ENCODE results near the gene MKKS. TPM values are rescaled to one million over a fixed set of nuclear protein-coding genes. Genes with fewer than 3 reads are reported as not detected.

MKKS gene
- total RNA-seq, 1 donor, result 1.3 TPM

- Histone ChIP-seq H3K4me1 (ENCODE audit: insufficient read depth, low read length) (no peaks in the 10 kb centered on the region), H3K9me3 (ENCODE audit: low read depth, low read length) (no peaks in the 10 kb centered on the region), H3K4me3 (ENCODE audit: low read length) (no peak overlapping the region), H3K27me3 (ENCODE audit: insufficient read depth, low read length) (no peaks in the 10 kb centered on the region)
Measured at GRCh38 chr20:10375191-10375590, 58.8 kb downstream of the MKKS start.

- Histone ChIP-seq H3K27me3 (ENCODE audit: insufficient read depth, low read length) (no peaks in the 10 kb centered on the region), H3K4me1 (ENCODE audit: insufficient read depth, low read length) (no peaks in the 10 kb centered on the region), H3K9me3 (ENCODE audit: low read depth, low read length) (no peaks in the 10 kb centered on the region), H3K4me3 (ENCODE audit: low read length) (no peak overlapping the region)
Measured at GRCh38 chr20:10374036-10374435, 60.0 kb downstream of the MKKS start.

- no peaks in the 10 kb centered on the region for H3K27me3 ChIP-seq (ENCODE audit: insufficient read depth, low read length)
- H3K4me3 ChIP-seq (ENCODE audit: low read length), result no peak overlapping the region
- no peaks in the 10 kb centered on the region for H3K4me1 ChIP-seq (ENCODE audit: insufficient read depth, low read length)
- no peaks in the 10 kb centered on the region for H3K9me3 ChIP-seq (ENCODE audit: low read depth, low read length)
Measured at GRCh38 chr20:10371467-10371866, 62.6 kb downstream of the MKKS start.

DNA sequence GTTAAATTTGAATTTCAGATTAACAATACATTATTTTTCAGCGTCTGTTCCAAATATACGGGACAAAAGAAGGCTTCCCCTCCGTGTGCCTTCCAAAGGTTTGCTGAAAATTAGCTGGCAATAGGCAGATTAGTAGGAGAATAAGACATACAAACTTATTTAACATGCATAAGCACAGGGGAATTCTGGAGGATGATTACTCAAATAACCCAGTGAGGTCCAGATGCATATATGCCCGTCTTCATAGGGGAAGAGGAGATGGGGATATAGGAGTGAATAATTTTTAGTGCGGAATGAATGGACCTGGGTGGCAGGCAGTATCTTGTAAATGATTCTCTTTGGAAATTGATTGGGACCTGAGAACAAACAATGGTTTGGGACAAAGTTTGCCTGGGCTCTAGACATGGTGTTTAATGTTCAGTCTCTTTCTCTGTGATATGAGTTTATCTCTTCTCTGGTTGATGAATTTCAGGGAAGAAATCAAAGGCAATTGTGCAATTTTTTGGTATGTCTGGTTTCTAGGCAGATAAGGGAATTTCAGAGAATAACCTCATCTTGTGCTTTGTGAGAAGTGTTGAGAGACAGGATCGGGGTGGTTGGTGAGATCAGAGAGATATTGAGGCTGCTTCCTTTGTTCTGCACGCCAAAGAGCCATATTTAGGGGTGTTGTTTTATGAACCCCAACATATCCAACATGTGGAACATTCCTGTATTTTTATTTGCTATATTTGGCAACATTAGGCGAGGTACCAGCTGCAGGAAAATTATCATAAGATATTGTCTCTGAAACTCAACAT is 63.7 kb downstream of the MKKS start:
- H3K4me1 ChIP-seq (ENCODE audit: insufficient read depth, low read length), result no peaks in the 10 kb centered on the region
- H3K27me3 ChIP-seq (ENCODE audit: insufficient read depth, low read length), result no peaks in the 10 kb centered on the region
- no peaks in the 10 kb centered on the region for H3K9me3 ChIP-seq (ENCODE audit: low read depth, low read length)
- no peak overlapping the region for H3K4me3 ChIP-seq (ENCODE audit: low read length)

- no peaks in the 10 kb centered on the region for H3K27me3 ChIP-seq (ENCODE audit: insufficient read depth, low read length)
- H3K9me3 ChIP-seq (ENCODE audit: low read depth, low read length), result no peaks in the 10 kb centered on the region
- H3K4me1 ChIP-seq (ENCODE audit: insufficient read depth, low read length), result no peaks in the 10 kb centered on the region
- no peak overlapping the region for H3K4me3 ChIP-seq (ENCODE audit: low read length)
Measured at GRCh38 chr20:10369723-10370090, 64.3 kb downstream of the MKKS start.

DNA sequence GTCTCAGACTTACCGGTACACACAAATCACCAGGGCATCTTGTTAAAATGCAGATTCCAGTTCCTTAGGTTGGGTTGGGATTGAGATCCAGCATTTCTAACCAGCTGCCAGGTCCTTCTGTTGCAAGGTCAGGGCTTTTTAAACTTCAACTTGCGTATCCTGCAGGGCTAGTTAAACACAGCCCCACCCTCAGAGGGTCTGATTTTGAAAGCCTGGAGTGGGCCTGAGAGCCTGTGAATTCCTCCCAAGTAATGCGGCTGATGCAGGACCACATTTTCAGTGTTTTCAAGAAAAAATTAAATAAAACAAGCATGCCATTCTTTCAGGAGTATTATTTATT is 65.3 kb downstream of the MKKS start:
- Histone ChIP-seq H3K9me3 (ENCODE audit: low read depth, low read length) (no peaks in the 10 kb centered on the region), H3K27me3 (ENCODE audit: insufficient read depth, low read length) (no peaks in the 10 kb centered on the region)

GRCh38 chr20:10367943-10368701 is 65.9 kb downstream of the MKKS start:
- Histone ChIP-seq H3K4me3 (ENCODE audit: low read length) (no peak overlapping the region), H3K4me1 (ENCODE audit: insufficient read depth, low read length) (no peaks in the 10 kb centered on the region), H3K9me3 (ENCODE audit: low read depth, low read length) (no peaks in the 10 kb centered on the region), H3K27me3 (ENCODE audit: insufficient read depth, low read length) (no peaks in the 10 kb centered on the region)

More for the DNA sequence above, 65.3 kb downstream of the MKKS start:
- Histone ChIP-seq H3K4me1 (ENCODE audit: insufficient read depth, low read length) (no peaks in the 10 kb centered on the region), H3K4me3 (ENCODE audit: low read length) (no peak overlapping the region)

DNA sequence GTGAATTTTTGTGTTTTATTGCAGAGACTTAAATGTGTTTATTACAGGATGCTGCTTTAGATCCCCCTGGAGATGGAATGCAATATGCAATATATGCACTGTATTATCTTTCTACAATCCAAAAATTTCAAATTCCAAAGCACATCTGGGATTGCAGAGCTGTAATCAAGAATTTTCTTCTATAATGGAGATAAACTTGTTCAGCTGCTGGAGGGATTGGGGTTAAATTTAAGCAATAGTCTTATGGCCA is 66.4 kb downstream of the MKKS start:
- Histone ChIP-seq H3K4me3 (ENCODE audit: low read length) (no peak overlapping the region), H3K4me1 (ENCODE audit: insufficient read depth, low read length) (no peaks in the 10 kb centered on the region), H3K9me3 (ENCODE audit: low read depth, low read length) (no peaks in the 10 kb centered on the region), H3K27me3 (ENCODE audit: insufficient read depth, low read length) (no peaks in the 10 kb centered on the region)

GRCh38 chr20:10366898-10367692 is 66.9 kb downstream of the MKKS start:
- H3K4me3 ChIP-seq (ENCODE audit: low read length), result no peak overlapping the region
- no peaks in the 10 kb centered on the region for H3K27me3 ChIP-seq (ENCODE audit: insufficient read depth, low read length)
- H3K4me1 ChIP-seq (ENCODE audit: insufficient read depth, low read length), result no peaks in the 10 kb centered on the region
- H3K9me3 ChIP-seq (ENCODE audit: low read depth, low read length), result no peaks in the 10 kb centered on the region

GRCh38 chr20:10362674-10363073 is 71.3 kb downstream of the MKKS start:
- no peaks in the 10 kb centered on the region for H3K27me3 ChIP-seq (ENCODE audit: insufficient read depth, low read length)
- H3K9me3 ChIP-seq (ENCODE audit: low read depth, low read length), result no peaks in the 10 kb centered on the region
- no peaks in the 10 kb centered on the region for H3K4me1 ChIP-seq (ENCODE audit: insufficient read depth, low read length)
- H3K4me3 ChIP-seq (ENCODE audit: low read length), result no peak overlapping the region

DNA sequence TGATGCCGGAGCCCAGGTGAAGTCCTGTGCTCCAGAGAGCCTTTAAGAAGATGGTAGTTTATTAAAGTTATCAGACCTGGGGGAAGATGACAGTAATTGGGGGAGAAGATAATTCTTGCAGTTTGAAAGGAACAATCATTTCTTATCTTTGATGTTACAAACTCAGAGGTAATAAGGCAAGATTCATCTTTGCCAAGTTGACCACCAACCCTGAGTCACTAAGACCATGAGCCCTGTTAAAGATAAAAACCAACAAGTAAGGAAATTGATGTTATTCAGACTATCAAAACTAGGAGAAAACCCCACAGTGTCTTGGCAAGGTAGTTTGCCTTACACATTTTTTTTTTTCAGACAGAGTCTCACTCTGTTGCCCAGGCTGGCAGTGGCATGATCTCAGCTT is 73.1 kb downstream of the MKKS start:
- H3K4me1 ChIP-seq (ENCODE audit: insufficient read depth, low read length), result no peaks in the 10 kb centered on the region
- H3K27me3 ChIP-seq (ENCODE audit: insufficient read depth, low read length), result no peaks in the 10 kb centered on the region
- H3K4me3 ChIP-seq (ENCODE audit: low read length), result no peak overlapping the region
- no peaks in the 10 kb centered on the region for H3K9me3 ChIP-seq (ENCODE audit: low read depth, low read length)

DNA sequence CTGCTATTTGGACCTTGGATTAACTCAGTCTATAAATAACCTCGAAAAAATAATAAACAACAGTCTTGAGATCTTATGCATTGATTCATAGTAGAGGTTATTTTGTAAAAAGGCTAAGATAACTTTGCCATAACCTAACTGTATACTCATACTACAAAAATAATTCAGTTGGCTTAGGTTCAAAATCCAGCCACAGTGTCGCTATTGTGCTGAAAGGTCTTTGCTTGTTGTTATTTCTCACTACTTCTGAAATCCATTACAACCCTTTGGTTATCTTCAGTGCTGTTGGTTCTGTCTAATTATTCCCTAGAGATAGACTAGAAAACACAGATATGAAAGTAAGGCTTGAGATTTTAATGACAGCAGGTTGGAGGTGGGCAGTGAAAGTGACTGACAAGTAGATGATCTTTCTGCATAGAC is 74.4 kb downstream of the MKKS start:
- Histone ChIP-seq H3K4me3 (ENCODE audit: low read length) (no peak overlapping the region), H3K4me1 (ENCODE audit: insufficient read depth, low read length) (no peaks in the 10 kb centered on the region), H3K9me3 (ENCODE audit: low read depth, low read length) (no peaks in the 10 kb centered on the region), H3K27me3 (ENCODE audit: insufficient read depth, low read length) (no peaks in the 10 kb centered on the region)

GRCh38 chr20:10357974-10358373 is 76.0 kb downstream of the MKKS start:
- Histone ChIP-seq H3K4me1 (ENCODE audit: insufficient read depth, low read length) (no peaks in the 10 kb centered on the region), H3K4me3 (ENCODE audit: low read length) (no peak overlapping the region), H3K27me3 (ENCODE audit: insufficient read depth, low read length) (no peaks in the 10 kb centered on the region), H3K9me3 (ENCODE audit: low read depth, low read length) (no peaks in the 10 kb centered on the region)

DNA sequence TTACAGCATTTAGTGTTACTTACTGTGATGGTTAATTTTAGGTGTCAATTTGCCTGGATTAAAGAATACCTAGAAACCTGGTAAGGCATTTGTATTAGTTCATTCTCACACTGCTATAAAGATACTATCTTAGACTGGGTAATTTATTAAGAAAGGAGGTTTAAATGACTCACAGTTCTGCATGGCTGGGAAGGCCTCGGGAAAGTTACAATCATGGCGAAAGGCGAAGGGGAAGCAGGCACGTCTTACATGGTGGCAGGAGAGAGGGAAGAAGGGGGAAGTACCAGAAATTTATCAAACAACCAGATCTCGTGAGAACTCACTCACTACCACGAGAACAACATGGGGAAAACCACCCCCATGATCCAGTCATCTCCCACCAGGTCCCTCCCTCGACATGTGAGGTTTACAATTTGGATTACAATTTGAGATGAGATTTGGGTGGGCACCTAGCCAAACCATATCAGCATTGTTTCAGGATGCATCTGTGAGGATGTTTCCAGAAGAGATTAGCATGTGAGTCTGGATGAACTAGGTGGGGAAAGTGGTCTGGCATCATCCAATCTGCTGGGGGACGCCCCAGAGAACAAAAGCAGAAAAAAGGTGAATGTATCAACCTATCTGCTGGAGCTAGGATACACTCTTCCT is 76.8 kb downstream of the MKKS start:
- H3K27me3 ChIP-seq (ENCODE audit: insufficient read depth, low read length), result no peaks in the 10 kb centered on the region
- no peaks in the 10 kb centered on the region for H3K9me3 ChIP-seq (ENCODE audit: low read depth, low read length)
- H3K4me1 ChIP-seq (ENCODE audit: insufficient read depth, low read length), result no peaks in the 10 kb centered on the region
- no peak overlapping the region for H3K4me3 ChIP-seq (ENCODE audit: low read length)

DNA sequence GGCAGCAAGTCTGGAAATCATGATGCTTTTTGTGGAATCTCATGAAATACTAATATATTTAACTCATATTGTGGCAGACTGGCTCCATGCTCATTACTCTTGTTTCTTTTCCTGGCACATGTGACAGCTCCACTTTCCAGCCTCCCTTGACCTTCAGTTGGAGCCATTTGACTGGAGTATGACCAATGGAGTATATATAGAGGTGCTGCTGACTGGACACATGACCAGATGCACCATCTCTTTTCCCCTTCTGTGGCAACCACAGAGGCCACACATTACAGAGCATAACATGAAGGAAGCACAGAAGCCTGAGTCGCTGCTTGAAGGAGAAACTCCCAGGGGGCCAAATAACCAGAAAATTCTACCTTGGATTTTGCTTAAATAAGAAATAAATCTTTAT is 77.4 kb downstream of the MKKS start:
- H3K4me1 ChIP-seq (ENCODE audit: insufficient read depth, low read length), result no peaks in the 10 kb centered on the region
- no peak overlapping the region for H3K4me3 ChIP-seq (ENCODE audit: low read length)
- no peaks in the 10 kb centered on the region for H3K9me3 ChIP-seq (ENCODE audit: low read depth, low read length)
- no peaks in the 10 kb centered on the region for H3K27me3 ChIP-seq (ENCODE audit: insufficient read depth, low read length)
